GM19193 (cell line): Measurements from ENCODE around the gene NT5DC1.

Experiments
- POLR2A ChIP-seq: IDR thresholded peaks from 4 replicates; pipeline ENCODE4 v1.6.1; 2011; ENCODE audit not compliant: insufficient read depth, insufficient read length; ENCODE audit errors: extremely low read depth

Gene NT5DC1

DNA sequence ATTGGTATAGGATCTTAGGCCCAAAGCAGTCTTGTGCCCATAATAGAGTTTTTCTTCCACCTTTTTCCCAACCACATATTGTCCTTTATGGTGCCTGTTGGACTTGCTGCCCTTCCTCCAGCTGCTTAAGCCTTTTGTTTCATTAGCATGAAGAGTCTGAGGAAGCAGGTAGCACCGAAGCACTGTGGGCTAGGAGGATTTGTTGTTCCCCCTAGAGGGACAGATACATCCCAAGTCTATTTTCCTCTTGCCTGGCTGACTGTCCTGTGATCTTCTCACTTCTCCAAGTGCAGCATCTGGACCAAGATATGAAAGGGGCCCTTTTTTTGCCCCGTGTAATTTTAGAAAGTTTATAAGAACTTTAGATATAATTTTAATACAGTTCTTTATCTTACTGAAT is 75.9 kb downstream of the NT5DC1 start:
- no peak for TF ChIP-seq POLR2A

DNA sequence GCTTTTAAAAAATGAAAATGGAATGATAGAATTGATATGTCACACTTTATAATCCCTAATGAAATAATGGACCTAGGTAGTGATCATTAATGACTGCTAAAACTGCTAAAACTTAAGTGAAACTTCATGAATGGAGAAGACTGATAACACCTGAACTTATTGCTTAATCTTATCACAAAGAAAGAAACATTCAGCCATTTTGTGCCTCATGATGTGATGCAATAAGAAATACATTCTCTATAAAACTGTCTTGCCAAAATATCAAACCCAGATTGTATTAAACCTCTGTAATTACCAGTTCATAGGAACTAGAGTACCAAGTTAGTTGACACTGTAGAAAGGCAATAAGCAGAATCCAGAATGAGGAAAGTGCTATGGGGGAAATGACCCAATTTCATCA is 79.7 kb downstream of the NT5DC1 start:
- no peak for TF ChIP-seq POLR2A

DNA sequence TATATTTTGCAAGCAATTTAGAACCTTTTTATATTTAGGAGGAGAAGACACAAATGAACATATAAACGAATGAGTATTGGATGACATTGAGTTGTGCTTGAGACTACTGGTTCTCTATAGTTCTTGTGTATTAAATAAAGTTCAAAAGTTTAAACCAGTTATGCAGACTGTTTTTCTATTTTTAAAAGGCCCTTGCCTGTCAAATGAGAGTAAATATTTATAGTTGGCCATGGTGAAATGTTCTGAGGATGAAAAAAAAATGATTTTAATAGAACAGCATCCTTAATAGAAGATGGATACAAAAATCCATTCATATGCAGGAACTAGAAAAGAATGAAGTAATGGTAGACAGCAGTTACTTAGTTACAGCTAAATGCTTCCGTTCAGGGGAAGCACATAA is 88.8 kb downstream of the NT5DC1 start:
- no peak for TF ChIP-seq POLR2A

DNA sequence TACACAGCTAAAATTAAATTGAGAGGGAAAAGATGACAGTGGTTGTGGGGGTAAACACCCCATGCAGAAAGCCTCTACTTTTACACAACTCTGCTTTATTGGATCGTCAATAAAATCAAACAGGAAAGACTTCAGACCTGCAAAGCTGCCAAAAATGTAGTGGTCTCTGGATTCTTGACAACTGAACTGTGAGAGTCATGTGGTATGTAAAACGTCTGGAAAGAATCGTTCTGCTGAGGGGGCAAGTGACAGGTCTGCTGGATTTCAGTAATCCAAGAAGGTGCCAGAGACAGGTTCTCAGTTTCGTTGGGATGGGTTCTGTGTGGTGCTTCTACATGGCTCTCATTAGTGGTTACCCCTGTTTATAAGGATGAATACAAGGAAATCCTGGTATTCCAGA is 89.9 kb downstream of the NT5DC1 start:
- no peak for TF ChIP-seq POLR2A

DNA sequence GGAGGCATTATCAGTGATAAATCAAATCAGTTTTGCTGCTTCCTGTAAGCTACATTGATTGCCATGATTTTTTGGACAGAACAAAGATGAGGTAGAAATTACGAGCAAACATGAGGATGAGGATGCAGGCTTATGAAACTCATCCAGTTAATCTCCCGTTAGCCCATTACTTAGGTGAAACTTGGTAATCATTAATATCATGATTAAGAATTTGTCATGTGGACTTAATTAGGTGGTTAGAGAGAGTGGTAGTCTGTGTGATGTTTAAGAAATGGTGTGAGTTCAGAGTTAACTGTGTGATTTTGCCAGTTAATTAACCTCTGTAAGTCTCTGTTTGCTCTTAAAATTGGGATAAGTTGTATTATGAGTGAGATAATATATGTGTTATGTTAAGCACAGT is 91.2 kb downstream of the NT5DC1 start:
- TF ChIP-seq POLR2A, result no peak

DNA sequence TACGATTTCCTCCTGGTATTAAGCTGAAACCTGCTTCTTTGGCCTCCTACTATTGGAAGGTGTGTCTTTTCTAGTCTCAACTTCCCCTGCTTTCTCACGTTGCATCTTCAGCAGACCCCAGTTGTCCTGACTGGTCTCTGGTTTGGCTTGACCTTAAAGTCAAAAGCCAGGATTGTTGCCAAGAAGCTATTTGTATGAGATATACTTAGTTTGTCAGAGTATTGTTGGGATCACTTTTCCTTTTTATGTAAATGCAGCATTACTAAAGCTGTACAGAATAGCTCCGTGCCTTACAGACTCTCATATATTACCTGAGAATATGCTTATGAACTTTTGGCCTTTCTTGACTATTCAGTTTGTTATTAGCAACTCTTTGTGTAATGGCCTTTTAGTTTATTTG is 92.1 kb downstream of the NT5DC1 start:
- no peak for TF ChIP-seq POLR2A

DNA sequence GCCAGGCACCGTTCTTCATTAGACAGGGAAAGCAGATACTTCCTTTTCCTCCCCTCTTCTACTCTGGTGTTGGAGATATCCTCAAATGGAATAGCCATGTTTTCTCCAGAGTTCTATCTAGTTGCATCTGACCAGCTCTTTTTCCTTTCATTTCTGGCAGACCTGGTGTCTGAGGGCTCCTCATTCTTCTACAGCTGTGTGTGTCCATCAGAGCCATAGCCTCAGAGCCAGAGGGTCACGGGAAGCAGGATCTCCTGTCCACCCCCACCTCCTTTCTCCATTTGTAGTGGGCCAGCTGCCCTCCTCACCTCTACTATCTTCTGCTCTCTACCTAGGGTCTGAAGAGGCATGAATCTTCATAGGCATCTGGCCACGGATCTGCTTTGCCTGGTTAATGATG is 96.2 kb downstream of the NT5DC1 start:
- no peak for TF ChIP-seq POLR2A

DNA sequence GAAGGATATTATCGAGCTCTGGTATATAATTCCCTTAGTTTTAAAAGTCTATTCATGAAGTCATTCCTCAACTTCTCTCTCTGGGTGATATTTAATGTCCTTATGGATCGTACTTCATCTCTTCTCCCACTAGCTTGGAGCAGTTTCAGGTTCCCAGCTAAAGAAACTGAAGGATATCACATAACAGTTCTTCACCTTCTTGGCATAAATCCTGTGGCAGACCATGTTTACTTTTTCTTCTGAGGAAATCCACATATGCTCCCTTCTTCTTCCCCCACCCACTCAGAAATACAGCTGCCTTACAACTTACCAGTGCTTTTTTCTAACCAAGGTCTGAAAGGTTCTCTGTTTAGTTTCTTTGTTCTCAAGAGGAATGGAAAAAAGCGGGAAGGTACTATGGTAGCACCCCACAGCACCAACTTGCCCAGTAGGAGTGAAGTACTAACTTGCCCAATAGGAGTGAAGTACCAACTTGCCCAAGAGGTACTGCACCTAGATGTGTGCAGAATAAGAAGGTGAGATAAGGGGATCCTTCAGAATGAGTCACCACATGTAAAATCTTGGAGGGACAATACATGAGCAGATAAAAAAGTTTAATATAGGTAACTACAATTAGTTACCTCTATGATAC is 100.1 kb downstream of the NT5DC1 start:
- no peak for TF ChIP-seq POLR2A

DNA sequence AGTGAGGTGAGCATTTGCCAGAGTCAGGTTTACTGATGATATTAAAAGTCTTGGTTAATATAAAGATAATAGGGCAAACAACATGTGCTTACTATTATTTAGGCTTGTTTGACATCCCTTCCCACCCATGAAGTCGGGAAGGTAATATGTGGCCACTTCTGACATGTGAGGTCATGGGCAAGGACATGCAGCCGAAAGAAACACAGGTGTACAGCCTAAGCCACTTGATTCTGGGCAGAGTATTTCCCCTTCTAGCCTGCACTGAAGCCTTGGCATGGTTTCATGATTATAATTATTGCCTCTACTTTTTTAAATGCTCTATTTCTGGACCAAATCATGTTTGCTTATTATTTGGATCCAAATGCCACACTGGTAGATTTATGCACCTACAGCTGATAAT is 100.9 kb downstream of the NT5DC1 start:
- no peak for TF ChIP-seq POLR2A

DNA sequence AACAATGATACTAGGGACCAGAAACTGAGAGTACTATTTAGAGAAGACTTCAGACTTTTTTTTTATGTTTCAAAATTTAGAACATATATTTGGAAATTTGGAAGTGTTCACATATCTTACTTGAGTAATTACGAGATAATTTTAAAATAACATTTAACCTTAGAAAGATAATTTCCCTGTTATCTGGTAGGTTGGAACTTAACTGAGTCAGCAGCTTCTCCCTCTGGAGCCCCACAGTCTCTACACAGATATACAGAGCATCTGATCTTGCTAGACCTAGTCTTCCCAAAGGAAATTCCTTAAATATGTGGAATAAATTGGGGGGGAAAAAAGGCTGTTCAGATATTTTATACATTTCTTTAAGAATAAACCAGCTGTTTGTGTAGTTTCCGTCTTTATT is 104.6 kb downstream of the NT5DC1 start:
- TF ChIP-seq POLR2A, result no peak

DNA sequence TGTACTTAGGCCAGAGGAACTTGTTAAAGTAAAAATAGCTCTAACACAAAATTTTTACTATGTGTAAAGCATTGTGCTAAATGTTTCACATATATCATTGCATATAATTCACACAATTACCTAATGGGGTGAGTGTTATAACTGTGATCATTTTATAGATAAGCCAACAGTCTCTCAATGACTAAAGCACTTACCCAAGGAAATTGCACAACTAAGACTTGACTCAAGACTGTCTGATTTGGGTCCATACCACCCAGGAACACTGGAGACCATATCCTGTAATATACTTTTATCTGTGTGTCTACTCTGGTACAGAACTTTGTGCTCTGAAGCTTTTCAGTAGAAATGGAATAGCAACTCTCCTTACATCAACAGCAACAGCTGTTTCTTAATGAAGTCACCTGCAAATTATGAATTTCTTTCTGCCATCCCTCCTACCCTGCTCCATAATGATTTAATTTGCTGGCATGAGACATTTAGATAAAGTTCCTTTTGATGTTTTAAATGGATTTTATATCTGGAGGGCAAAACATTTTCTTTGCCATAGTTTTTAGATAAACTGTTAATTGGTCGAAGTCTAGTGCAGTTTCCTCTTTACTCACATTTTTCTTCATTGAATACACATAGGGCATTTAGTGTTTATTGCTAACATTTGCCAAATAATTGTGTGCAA is 105.7 kb downstream of the NT5DC1 start:
- no peak for TF ChIP-seq POLR2A

DNA sequence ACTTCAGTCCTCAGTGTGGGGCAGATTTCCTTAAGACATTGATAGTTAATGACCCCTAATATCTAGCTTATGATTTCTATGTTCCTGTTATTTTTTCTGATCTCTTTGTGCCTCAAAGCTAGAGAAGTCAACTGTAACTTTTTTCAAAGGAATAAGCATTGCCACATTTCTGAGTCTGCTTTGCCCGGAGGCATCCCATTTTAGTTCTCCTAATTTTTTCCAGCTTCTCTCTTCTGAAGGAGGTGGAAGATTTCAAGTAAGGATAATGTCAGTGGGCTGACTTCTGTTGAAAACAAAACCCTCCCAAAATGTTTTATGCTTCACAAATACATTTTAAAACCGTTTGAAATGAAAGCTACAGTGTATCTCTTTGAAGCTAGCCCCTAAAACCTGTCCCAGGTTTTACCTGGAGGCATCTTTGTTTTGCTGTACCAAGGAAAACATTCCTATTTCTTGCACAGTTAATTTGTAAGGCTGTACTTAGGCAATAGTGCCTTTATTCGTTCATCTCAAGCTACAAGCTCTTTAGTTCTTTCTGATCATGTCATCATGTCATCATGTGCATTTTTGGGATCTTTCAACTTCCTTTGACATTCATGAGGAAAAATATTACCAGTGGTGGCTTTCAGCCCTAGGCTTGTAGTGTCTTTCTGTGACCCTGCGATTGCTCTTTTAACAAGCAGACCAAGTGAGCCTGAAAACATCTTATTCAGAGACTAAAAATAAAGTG is 107.6 kb downstream of the NT5DC1 start:
- TF ChIP-seq POLR2A, result no peak

DNA sequence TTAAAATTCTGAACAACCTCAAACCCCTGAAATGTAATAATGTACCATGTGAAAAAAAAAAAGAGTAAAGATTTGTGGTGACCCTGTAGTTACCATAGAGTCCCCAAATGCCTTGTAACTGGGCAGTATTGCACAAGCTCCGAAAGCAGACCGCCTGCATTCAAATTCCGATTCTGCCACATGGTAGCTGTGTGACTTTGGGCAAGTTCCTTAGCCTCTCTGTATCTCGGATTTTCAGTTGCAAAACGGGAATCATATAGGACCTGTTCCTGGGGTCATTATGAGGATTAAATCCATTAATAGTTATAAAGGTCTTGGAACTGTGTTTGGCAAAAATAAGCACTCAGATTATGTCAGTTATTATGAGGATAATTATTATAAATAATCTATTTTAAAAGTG is 109.7 kb downstream of the NT5DC1 start:
- no peak for TF ChIP-seq POLR2A

DNA sequence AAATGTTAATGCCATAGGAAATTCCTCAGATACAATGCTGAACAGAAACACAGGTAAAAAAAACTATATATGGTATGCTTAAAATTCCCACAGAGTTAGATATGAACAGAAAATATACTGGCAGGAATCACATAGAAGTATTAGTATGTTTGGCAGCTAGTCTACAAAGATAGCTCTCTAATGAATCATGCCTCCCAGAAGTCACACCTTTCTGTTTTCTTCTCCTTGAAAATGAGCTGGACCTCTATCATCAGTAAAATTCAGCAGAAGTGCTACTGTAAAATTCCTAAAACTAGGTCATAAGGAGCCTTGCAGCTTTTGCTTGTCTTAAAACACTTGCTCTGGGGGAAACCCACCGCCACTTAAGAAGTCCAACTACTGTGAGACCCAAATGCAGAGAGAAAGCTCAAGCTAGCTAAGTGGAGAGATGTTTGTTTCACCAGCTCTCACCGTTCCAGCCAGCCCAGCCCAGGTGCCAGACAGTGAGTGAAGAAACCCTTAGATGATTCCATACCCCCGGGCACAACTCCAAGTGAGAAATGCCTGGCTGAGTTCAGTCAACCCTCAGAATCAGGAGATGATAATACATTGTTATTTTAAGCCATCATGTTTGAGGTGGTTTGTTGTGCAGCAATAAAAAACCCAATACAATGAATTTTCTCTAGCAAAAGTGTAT is 110.2 kb downstream of the NT5DC1 start:
- no peak for TF ChIP-seq POLR2A

DNA sequence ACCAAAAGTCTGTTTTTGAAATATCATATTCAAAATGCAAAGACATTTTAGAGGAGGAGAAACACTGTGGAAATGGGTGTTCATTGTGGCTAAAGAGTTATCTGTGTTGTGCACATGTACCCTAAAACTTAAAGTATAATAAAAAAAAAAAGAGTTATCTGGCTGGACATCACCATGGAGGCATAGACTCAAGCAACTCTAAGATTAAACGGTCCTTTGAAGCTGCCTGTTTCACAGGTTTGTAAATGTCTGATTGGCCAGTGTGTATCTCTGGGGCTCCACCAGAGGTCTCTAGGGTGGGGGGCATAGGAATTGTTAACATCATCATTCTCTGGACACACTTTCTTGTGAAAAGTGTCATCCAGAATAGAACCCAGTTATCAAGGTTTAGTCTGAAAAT is 114.0 kb downstream of the NT5DC1 start:
- no peak for TF ChIP-seq POLR2A
